WTC11 (cell line): ENCODE measurements around the gene HAUS8. TPM values are rescaled to one million over a fixed set of nuclear protein-coding genes. Genes with fewer than 3 reads are reported as not detected.
A peak's percentile ranks its signal among the peaks of the same experiment; 100 is the strongest.

Experiments
- ATAC-seq: fragments of 200-7000 bp; cut with Tn5 transposase; 2 replicates; pipeline ENCODE4 v1.10.0; 2021; ENCODE audit warnings: mild to moderate bottlenecking, moderate library complexity
- CTCF ChIA-PET: fragments of 300-600 bp; sonication (Branson Sonifier 250); formaldehyde crosslinking; loops from one replicate; lab custom pipeline; 2021; ENCODE audit warnings: antibody characterized with exemption; lab: Charles Lee
- POLR2A ChIA-PET: fragments of 350-600 bp; sonication (Branson Sonifier 250); formaldehyde crosslinking; loops from one replicate; lab custom pipeline; 2021; ENCODE audit warnings: antibody characterized with exemption; lab: Charles Lee
- DNase-seq: peaks from one replicate; pipeline ENCODE4 v3.0.0; 2021; ENCODE audit warnings: low spot score
- H3K27ac Mint-ChIP-seq: 2 replicates; pipeline ENCODE4 v1.8.0; 2021; ENCODE audit warnings: mixed read lengths
- H3K27me3 Mint-ChIP-seq: 2 replicates; pipeline ENCODE4 v1.8.0; 2021; ENCODE audit warnings: low read depth, mild to moderate bottlenecking, moderate library complexity, mixed read lengths
- H3K36me3 Mint-ChIP-seq: 2 replicates; pipeline ENCODE4 v1.8.0; 2021; ENCODE audit warnings: mixed read lengths
- H3K4me1 Mint-ChIP-seq: 2 replicates; pipeline ENCODE4 v1.8.0; 2022; ENCODE audit warnings: mixed read lengths
- H3K4me3 Mint-ChIP-seq: 2 replicates; pipeline ENCODE4 v1.8.0; 2021; ENCODE audit warnings: mild to moderate bottlenecking, moderate library complexity, mixed read lengths
- H3K9me3 Mint-ChIP-seq: 2 replicates; pipeline ENCODE4 v1.8.0; 2021; ENCODE audit warnings: mixed read lengths
- CBFB ChIP-seq: sonication (generic); formaldehyde crosslinking; IDR thresholded peaks from 2 replicates; pipeline ENCODE4 v1.8.1; 2022; ENCODE audit warnings: mild to moderate bottlenecking, low read depth, missing genetic modification reagents
- ETV6 ChIP-seq: sonication (generic); formaldehyde crosslinking; IDR thresholded peaks from 2 replicates; pipeline ENCODE4 v1.8.1; 2022; ENCODE audit warnings: mild to moderate bottlenecking, missing genetic modification reagents
- FOXJ3 ChIP-seq: sonication (generic); formaldehyde crosslinking; IDR thresholded peaks from 2 replicates; pipeline ENCODE4 v1.9.0; 2021; ENCODE audit warnings: missing genetic modification reagents, mild to moderate bottlenecking, borderline replicate concordance
- FOXP1 ChIP-seq: sonication (generic); formaldehyde crosslinking; IDR thresholded peaks from 2 replicates; pipeline ENCODE4 v1.8.0; 2022; ENCODE audit warnings: missing genetic modification reagents, mild to moderate bottlenecking, moderate library complexity, borderline replicate concordance
- HMGXB4 ChIP-seq: sonication (generic); formaldehyde crosslinking; IDR thresholded peaks from 2 replicates; pipeline ENCODE4 v1.8.1; 2023; ENCODE audit warnings: mild to moderate bottlenecking, moderate library complexity, missing genetic modification reagents
- JAZF1 ChIP-seq: fragments of 250-450 bp; sonication (Bioruptor Pico); IDR thresholded peaks from 2 replicates; pipeline ENCODE4 v1.9.0; 2021; ENCODE audit warnings: moderate library complexity, mild to moderate bottlenecking, inconsistent platforms
- KAT7 ChIP-seq: sonication (generic); formaldehyde crosslinking; IDR thresholded peaks from 2 replicates; pipeline ENCODE4 v1.8.1; 2023; ENCODE audit warnings: missing genetic modification reagents, mild to moderate bottlenecking, borderline replicate concordance
- MAX ChIP-seq: sonication (generic); formaldehyde crosslinking; IDR thresholded peaks from 2 replicates; pipeline ENCODE4 v1.8.0; 2022; ENCODE audit warnings: mild to moderate bottlenecking, missing genetic modification reagents
- MYBL2 ChIP-seq: sonication (generic); formaldehyde crosslinking; IDR thresholded peaks from 2 replicates; pipeline ENCODE4 v1.8.1; 2023; ENCODE audit warnings: mild to moderate bottlenecking, moderate library complexity, missing genetic modification reagents
- NFATC4 ChIP-seq: fragments of 250-450 bp; sonication (Bioruptor Pico); IDR thresholded peaks from 2 replicates; pipeline ENCODE4 v1.9.0; 2021; ENCODE audit warnings: mild to moderate bottlenecking
- NFE2L1 ChIP-seq: sonication (generic); formaldehyde crosslinking; IDR thresholded peaks from 2 replicates; pipeline ENCODE4 v1.8.1; 2023; ENCODE audit warnings: missing genetic modification reagents
- NR1H2 ChIP-seq: sonication (generic); formaldehyde crosslinking; IDR thresholded peaks from 2 replicates; pipeline ENCODE4 v1.9.0; 2021; ENCODE audit warnings: mild to moderate bottlenecking, moderate library complexity, missing genetic modification reagents
- SP1 ChIP-seq: sonication (generic); formaldehyde crosslinking; conservative IDR thresholded peaks from 2 replicates; pipeline ENCODE4 v1.8.1; 2022; ENCODE audit warnings: missing genetic modification reagents
- TEAD1 ChIP-seq: sonication (generic); formaldehyde crosslinking; IDR thresholded peaks from 2 replicates; pipeline ENCODE4 v1.8.0; 2022; ENCODE audit warnings: mild to moderate bottlenecking, missing genetic modification reagents
- ZNF263 ChIP-seq: sonication (generic); formaldehyde crosslinking; IDR thresholded peaks from 2 replicates; pipeline ENCODE4 v1.8.1; 2022; ENCODE audit warnings: low read depth, mild to moderate bottlenecking, moderate library complexity, missing genetic modification reagents
- ZNF396 ChIP-seq: fragments of 250-450 bp; sonication (Bioruptor Pico); IDR thresholded peaks from 2 replicates; pipeline ENCODE4 v1.8.0; 2021; ENCODE audit warnings: mild to moderate bottlenecking, moderate library complexity, borderline replicate concordance
- ZNF423 ChIP-seq: fragments of 250-450 bp; sonication (Bioruptor Pico); IDR thresholded peaks from 2 replicates; pipeline ENCODE4 v2.1.2; 2022; ENCODE audit warnings: mild to moderate bottlenecking, moderate library complexity
- total RNA-seq: library from RNA; stranded (reverse); gene quantifications from 3 replicates; pipeline ENCODE4 v1.2.3, GENCODE V29; 2021
- TF ChIP-seq, protein P1 (sequence below): sonication (generic); formaldehyde crosslinking; IDR thresholded peaks from 2 replicates; pipeline ENCODE4 v1.8.1; 2023; ENCODE audit warnings: mild to moderate bottlenecking, missing genetic modification reagents
- TF ChIP-seq, protein P2 (sequence below): fragments of 250-450 bp; sonication (Bioruptor Pico); IDR thresholded peaks from 2 replicates; pipeline ENCODE4 v1.9.0; 2021; ENCODE audit warnings: mild to moderate bottlenecking
- TF ChIP-seq, protein P3 (sequence below): sonication (generic); formaldehyde crosslinking; IDR thresholded peaks from 2 replicates; pipeline ENCODE4 v1.8.0; 2023; ENCODE audit warnings: missing genetic modification reagents
- TF ChIP-seq, protein P4 (sequence below): fragments of 250-450 bp; sonication (Bioruptor Pico); IDR thresholded peaks from 2 replicates; pipeline ENCODE4 v1.8.0; 2021; ENCODE audit warnings: mild to moderate bottlenecking

HAUS8 gene
- total RNA-seq, 1 experiment from 2014 or later: 29.7 TPM

GRCh38 chr19:17114414-17114831 is 39.2 kb upstream of the HAUS8 start:
- TF ChIP-seq NFATC4: no peak
- no peak for TF ChIP-seq FOXJ3 (CRISPR knock-in tag)
- TF ChIP-seq MYBL2 (CRISPR knock-in tag): 0 out of 2 replicates have a peak, but pooled peaks have one; percentile 39
- TF ChIP-seq NR1H2 (CRISPR knock-in tag): no peak
- no peak for TF ChIP-seq CBFB
- TF ChIP-seq TEAD1 (CRISPR knock-in tag): 0 out of 2 replicates have a peak, but pooled peaks have one; percentile 16
- TF ChIP-seq HMGXB4 (CRISPR knock-in tag): no peak
- TF ChIP-seq ETV6 (CRISPR knock-in tag): no peak
- TF ChIP-seq ZNF263 (CRISPR knock-in tag): peak; percentile 63; the same call in 1 of the 2 replicates
- TF ChIP-seq, protein P1, sequence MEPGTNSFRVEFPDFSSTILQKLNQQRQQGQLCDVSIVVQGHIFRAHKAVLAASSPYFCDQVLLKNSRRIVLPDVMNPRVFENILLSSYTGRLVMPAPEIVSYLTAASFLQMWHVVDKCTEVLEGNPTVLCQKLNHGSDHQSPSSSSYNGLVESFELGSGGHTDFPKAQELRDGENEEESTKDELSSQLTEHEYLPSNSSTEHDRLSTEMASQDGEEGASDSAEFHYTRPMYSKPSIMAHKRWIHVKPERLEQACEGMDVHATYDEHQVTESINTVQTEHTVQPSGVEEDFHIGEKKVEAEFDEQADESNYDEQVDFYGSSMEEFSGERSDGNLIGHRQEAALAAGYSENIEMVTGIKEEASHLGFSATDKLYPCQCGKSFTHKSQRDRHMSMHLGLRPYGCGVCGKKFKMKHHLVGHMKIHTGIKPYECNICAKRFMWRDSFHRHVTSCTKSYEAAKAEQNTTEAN: 0 out of 2 replicates have a peak, but pooled peaks have one; percentile 39
- TF ChIP-seq KAT7 (CRISPR knock-in tag): no peak
- TF ChIP-seq FOXP1: 0 out of 2 replicates have a peak, but pooled peaks have one; percentile 54
- TF ChIP-seq SP1: 0 out of 2 replicates have a peak, but pooled peaks have one; percentile 26
- TF ChIP-seq ZNF423 (CRISPR knock-in tag): peak; percentile 47; the same call in 1 of the 2 replicates
- TF ChIP-seq MAX (CRISPR knock-in tag): no peak
- TF ChIP-seq NFE2L1 (CRISPR knock-in tag): 0 out of 2 replicates have a peak, but pooled peaks have one; percentile 8
- no peak for TF ChIP-seq JAZF1 (CRISPR knock-in tag)
- DNase-seq: peak; percentile 35
- peaks cover 51% of the 10 kb centered on the region for H3K4me1 Mint-ChIP-seq
- H3K36me3 Mint-ChIP-seq: peaks cover 13% of the 10 kb centered on the region; the same call in 1 of the 2 replicates
- ATAC-seq: peak; percentile 65
- no peaks in the 10 kb centered on the region for H3K27me3 Mint-ChIP-seq
- H3K27ac Mint-ChIP-seq: peak overlapping the region; percentile 99
- ChIA-PET POLR2A (no interaction called here), CTCF (no interaction called here)
- no peaks in the 10 kb centered on the region for H3K9me3 Mint-ChIP-seq
- peak overlapping the region; percentile 29 for H3K4me3 Mint-ChIP-seq

DNA sequence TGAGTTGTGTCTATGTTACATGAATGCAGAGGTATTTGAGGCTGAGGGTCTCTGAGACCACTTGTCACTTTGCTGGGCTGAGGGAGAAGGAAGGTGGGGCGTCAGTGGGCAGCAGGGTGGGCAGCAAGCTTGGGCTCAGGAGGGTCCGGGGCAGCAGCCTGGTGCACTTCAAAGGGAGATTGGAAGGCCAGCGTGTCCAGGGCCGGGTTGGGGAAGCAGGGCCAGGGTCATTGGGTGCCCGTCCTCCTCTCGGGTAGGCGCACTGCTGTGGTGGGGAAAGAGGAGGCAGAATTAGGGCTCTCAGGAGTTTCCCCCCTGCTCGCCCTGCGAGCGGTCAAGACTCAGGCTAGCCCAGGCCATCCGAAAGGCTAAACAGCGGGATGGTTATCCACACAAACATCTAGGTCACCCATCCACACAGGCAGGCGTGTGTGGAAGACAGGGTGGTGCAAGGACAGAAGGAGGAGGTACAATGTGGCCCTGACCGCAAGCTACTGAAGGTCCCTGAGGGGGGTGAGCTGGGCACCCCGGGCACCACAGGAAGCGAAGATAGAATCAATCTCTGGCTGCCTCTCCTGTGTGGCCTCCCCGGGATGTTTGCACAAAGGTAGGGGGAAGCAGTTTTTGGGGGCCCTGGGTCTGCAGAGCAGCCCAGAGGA is 38.0 kb upstream of the HAUS8 start:
- Mint-ChIP-seq H3K27ac (peak overlapping the region; percentile 90), H3K36me3 (peaks cover 8% of the 10 kb centered on the region; the same call in 1 of the 2 replicates)
- CTCF ChIA-PET: no interaction called here
- no peak for TF ChIP-seq FOXP1
- TF ChIP-seq, protein P2, sequence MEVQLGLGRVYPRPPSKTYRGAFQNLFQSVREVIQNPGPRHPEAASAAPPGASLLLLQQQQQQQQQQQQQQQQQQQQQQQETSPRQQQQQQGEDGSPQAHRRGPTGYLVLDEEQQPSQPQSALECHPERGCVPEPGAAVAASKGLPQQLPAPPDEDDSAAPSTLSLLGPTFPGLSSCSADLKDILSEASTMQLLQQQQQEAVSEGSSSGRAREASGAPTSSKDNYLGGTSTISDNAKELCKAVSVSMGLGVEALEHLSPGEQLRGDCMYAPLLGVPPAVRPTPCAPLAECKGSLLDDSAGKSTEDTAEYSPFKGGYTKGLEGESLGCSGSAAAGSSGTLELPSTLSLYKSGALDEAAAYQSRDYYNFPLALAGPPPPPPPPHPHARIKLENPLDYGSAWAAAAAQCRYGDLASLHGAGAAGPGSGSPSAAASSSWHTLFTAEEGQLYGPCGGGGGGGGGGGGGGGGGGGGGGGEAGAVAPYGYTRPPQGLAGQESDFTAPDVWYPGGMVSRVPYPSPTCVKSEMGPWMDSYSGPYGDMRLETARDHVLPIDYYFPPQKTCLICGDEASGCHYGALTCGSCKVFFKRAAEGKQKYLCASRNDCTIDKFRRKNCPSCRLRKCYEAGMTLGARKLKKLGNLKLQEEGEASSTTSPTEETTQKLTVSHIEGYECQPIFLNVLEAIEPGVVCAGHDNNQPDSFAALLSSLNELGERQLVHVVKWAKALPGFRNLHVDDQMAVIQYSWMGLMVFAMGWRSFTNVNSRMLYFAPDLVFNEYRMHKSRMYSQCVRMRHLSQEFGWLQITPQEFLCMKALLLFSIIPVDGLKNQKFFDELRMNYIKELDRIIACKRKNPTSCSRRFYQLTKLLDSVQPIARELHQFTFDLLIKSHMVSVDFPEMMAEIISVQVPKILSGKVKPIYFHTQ (CRISPR knock-in tag): no peak
- TF ChIP-seq ZNF396 (CRISPR knock-in tag): no peak
- TF ChIP-seq, protein P3, sequence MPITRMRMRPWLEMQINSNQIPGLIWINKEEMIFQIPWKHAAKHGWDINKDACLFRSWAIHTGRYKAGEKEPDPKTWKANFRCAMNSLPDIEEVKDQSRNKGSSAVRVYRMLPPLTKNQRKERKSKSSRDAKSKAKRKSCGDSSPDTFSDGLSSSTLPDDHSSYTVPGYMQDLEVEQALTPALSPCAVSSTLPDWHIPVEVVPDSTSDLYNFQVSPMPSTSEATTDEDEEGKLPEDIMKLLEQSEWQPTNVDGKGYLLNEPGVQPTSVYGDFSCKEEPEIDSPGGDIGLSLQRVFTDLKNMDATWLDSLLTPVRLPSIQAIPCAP: no peak
- TF ChIP-seq, protein P4, sequence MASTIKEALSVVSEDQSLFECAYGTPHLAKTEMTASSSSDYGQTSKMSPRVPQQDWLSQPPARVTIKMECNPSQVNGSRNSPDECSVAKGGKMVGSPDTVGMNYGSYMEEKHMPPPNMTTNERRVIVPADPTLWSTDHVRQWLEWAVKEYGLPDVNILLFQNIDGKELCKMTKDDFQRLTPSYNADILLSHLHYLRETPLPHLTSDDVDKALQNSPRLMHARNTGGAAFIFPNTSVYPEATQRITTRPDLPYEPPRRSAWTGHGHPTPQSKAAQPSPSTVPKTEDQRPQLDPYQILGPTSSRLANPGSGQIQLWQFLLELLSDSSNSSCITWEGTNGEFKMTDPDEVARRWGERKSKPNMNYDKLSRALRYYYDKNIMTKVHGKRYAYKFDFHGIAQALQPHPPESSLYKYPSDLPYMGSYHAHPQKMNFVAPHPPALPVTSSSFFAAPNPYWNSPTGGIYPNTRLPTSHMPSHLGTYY (CRISPR knock-in tag): no peak
- TF ChIP-seq ETV6 (CRISPR knock-in tag): no peak
- TF ChIP-seq, all 79 proteins: peak for 0
- H3K9me3 Mint-ChIP-seq: no peaks in the 10 kb centered on the region
- H3K4me3 Mint-ChIP-seq: no peak overlapping the region
- DNase-seq (no peak), ATAC-seq (no peak)
- POLR2A ChIA-PET: no interaction called here
- H3K27me3 Mint-ChIP-seq: no peaks in the 10 kb centered on the region
- H3K4me1 Mint-ChIP-seq: peaks cover 43% of the 10 kb centered on the region
